ENCODE measurements around the gene ZFAND3.

ZFAND3 gene

DNA sequence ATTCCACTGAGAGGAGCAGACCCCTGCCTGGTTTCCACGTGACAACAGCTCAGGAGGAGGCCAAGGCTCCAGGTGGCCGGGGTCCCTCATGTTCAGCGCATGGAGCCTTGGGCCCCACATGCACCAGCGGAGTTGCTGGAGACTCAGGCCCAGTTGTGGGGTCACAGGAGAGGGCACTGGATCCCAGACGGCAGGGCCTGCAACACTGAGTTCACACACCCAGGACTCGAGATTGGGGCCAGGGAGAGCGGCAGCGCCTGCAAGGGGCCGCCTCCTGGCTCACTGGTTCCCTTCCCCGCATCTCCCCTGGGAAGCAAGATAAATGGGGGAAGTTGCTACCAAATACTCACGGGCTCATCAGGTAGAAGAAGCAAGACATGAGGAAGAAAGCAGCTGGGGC is 348.1 kb downstream of the ZFAND3 start:
- POLR2A ChIA-PET = no interaction called here
- no peak for DNase-seq (ENCODE audit: extremely low spot score)
- no peak for TF ChIP-seq CTBP1 (IDR thresholded peaks at IDR 0.05; ENCODE audit: borderline replicate concordance)
- no peak for TF ChIP-seq SP1 (IDR thresholded peaks at IDR 0.05)
- TF ChIP-seq HDGF (IDR thresholded peaks at IDR 0.05; ENCODE audit: borderline replicate concordance) = no peak
- no peak for TF ChIP-seq ELF4 (IDR thresholded peaks at IDR 0.05)
- TF ChIP-seq LEF1 (IDR thresholded peaks at IDR 0.05; ENCODE audit: borderline replicate concordance) = no peak
- no peak for TF ChIP-seq ZNF384 (IDR thresholded peaks at IDR 0.05)
- TF ChIP-seq SUZ12 (IDR thresholded peaks at IDR 0.05) = no peak
- TF ChIP-seq ARNT (IDR thresholded peaks at IDR 0.05) = no peak
- no peak for TF ChIP-seq NFRKB (IDR thresholded peaks at IDR 0.05)
- TF ChIP-seq, protein P1, sequence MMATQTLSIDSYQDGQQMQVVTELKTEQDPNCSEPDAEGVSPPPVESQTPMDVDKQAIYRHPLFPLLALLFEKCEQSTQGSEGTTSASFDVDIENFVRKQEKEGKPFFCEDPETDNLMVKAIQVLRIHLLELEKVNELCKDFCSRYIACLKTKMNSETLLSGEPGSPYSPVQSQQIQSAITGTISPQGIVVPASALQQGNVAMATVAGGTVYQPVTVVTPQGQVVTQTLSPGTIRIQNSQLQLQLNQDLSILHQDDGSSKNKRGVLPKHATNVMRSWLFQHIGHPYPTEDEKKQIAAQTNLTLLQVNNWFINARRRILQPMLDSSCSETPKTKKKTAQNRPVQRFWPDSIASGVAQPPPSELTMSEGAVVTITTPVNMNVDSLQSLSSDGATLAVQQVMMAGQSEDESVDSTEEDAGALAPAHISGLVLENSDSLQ (IDR thresholded peaks at IDR 0.05) = no peak
- no peak for TF ChIP-seq FOXK2 (IDR thresholded peaks at IDR 0.05)
- no peak for TF ChIP-seq FOXM1 (IDR thresholded peaks at IDR 0.05; ENCODE audit: borderline replicate concordance)
- no peak for TF ChIP-seq TARDBP (IDR thresholded peaks at IDR 0.05)
- TF ChIP-seq L3MBTL2 (conservative IDR thresholded peaks at IDR 0.05) = no peak
- TF ChIP-seq BHLHE40 (IDR thresholded peaks at IDR 0.05; ENCODE audit: borderline replicate concordance) = no peak
- no peak for TF ChIP-seq FOXA1 (IDR thresholded peaks at IDR 0.05)
- CTCF ChIA-PET = no interaction called here

DNA sequence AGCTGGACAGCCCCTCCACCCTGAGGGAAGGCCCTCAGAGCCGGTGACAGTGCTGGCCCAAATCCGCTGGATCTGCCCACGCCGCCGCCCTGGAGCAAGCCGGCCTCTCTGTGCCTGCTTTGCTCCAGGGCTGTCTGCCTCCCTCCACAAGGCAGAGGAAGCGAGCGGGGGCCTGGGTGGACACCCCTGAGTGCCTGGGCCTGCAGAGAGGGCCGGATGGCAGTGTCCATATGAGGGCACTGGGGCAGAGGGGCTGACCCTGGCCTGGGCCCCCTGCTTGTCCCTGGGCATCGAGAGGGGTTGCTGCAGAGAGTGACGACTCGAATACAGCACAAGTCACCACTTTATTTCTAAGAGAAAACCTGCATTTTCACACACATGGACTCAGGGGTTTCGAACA is 348.6 kb downstream of the ZFAND3 start:
- TF ChIP-seq, protein P1 (IDR thresholded peaks at IDR 0.05) = no peak
- TF ChIP-seq ARNT (IDR thresholded peaks at IDR 0.05) (no peak), ZNF384 (IDR thresholded peaks at IDR 0.05) (no peak), LEF1 (IDR thresholded peaks at IDR 0.05; ENCODE audit: borderline replicate concordance) (no peak), ELF4 (IDR thresholded peaks at IDR 0.05) (no peak), NFRKB (IDR thresholded peaks at IDR 0.05) (no peak), BHLHE40 (IDR thresholded peaks at IDR 0.05; ENCODE audit: borderline replicate concordance) (no peak), CTBP1 (IDR thresholded peaks at IDR 0.05; ENCODE audit: borderline replicate concordance) (no peak), FOXK2 (IDR thresholded peaks at IDR 0.05) (no peak), SUZ12 (IDR thresholded peaks at IDR 0.05) (no peak), HDGF (IDR thresholded peaks at IDR 0.05; ENCODE audit: borderline replicate concordance) (no peak), FOXM1 (IDR thresholded peaks at IDR 0.05; ENCODE audit: borderline replicate concordance) (no peak), TARDBP (IDR thresholded peaks at IDR 0.05) (no peak), SP1 (IDR thresholded peaks at IDR 0.05) (no peak), L3MBTL2 (conservative IDR thresholded peaks at IDR 0.05) (no peak), FOXA1 (IDR thresholded peaks at IDR 0.05) (no peak)
- ChIA-PET POLR2A (no interaction called here), CTCF (no interaction called here)
- no peak for DNase-seq (ENCODE audit: extremely low spot score)

DNA sequence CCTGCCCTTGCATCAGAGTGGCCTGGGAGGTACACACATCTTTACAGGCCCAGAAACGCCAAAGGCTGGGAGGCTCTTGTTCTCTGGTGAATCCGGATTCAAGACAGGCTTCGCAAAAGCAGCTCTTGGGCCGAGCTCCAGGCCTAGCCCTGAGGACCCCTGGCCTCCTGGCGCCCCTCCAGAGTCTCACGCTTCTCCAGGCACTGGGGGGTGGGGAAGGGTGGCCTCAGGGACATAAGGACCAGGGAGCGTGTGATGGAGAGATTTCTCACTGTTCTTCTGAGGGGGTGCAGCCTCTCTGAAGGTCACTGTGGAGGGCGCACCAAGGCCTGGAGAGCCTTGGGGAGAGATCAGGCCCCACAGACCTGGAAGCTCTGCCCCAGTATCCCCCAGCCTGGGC is 349.2 kb downstream of the ZFAND3 start:
- ChIA-PET POLR2A (no interaction called here), CTCF (no interaction called here)

DNA sequence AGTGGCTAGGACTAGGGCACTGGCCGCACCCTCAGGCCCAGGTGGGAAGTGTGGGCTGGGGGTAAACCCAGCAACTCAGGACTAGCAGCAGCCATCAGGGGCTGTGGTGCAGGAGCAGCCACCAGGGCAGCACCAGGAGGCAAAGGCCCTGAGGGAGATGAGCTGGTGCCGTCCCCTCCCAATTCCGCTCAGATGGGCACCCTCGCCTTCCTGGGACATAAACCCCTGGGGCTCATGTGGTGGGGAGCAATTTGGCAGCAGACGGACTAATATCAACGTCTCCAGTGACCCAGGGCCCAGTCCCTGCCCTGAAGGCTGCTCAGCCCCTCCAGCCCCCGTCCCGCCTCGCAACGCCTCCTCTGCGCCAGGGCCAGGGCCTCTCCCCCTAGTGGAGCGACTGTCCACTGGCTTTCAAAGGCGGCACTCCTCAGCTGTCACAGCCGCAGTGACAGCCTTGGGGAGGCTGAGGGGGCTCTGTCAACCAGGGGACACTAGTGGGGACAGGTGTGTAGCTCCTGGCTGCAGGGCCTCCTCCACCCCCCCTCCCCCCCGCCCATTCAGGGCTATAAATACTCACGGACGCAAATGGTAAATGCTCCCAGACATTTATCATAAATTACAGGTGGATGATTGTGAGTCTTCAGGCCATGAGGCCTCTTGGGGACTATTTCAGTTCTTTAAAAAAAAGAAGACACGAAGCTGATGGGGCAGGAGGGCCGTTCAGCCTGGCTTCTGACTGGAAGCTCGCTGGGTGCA is 349.9 kb downstream of the ZFAND3 start:
- no peak for TF ChIP-seq CTBP1 (IDR thresholded peaks at IDR 0.05; ENCODE audit: borderline replicate concordance)
- no peak for TF ChIP-seq TARDBP (IDR thresholded peaks at IDR 0.05)
- TF ChIP-seq FOXA1 (IDR thresholded peaks at IDR 0.05) = no peak
- no peak for TF ChIP-seq ELF4 (IDR thresholded peaks at IDR 0.05)
- POLR2A ChIA-PET = no interaction called here
- DNase-seq (ENCODE audit: extremely low spot score) = no peak
- CTCF ChIA-PET = no interaction called here

More for the DNA sequence above, 349.2 kb downstream of the ZFAND3 start:
- DNase-seq (ENCODE audit: extremely low spot score) = no peak
- TF ChIP-seq SUZ12 (IDR thresholded peaks at IDR 0.05) = no peak
- no peak for TF ChIP-seq HDGF (IDR thresholded peaks at IDR 0.05; ENCODE audit: borderline replicate concordance)
- no peak for TF ChIP-seq FOXA1 (IDR thresholded peaks at IDR 0.05)
- no peak for TF ChIP-seq NFRKB (IDR thresholded peaks at IDR 0.05)

DNA sequence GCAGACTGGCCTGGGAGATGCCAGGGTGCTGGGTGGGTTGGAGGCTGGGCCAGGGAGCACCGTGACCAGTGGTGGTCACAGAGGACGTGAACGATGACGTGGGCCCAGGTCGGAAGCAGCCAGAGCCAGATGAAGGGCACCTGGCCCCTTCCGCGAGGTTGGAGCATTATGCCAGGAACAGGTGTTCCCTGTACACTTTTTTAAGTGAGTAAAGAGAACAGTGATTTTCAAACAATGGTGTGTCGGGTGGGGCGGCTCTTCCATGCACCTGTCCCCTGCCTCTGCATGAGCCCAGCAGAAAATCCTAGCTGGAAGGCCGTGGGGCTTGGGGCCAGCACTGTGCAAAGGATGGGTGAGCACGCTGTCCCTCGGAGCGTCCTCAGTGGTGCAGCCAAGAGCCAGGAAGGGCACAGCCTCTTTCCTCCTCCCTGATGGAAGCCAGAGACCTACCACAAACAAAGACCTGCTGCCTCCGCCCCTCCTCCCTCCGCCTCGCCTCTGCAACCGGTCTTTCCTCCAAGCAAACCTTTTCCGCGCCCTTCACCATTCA is 350.5 kb downstream of the ZFAND3 start:
- ChIA-PET CTCF (no interaction called here), POLR2A (no interaction called here)
- TF ChIP-seq ZNF384 (IDR thresholded peaks at IDR 0.05) (no peak), TARDBP (IDR thresholded peaks at IDR 0.05) (no peak), ARNT (IDR thresholded peaks at IDR 0.05) (no peak), NFRKB (IDR thresholded peaks at IDR 0.05) (no peak), FOXA1 (IDR thresholded peaks at IDR 0.05) (no peak), FOXK2 (IDR thresholded peaks at IDR 0.05) (no peak), SUZ12 (IDR thresholded peaks at IDR 0.05) (no peak), SP1 (IDR thresholded peaks at IDR 0.05) (no peak), BHLHE40 (IDR thresholded peaks at IDR 0.05; ENCODE audit: borderline replicate concordance) (no peak), HDGF (IDR thresholded peaks at IDR 0.05; ENCODE audit: borderline replicate concordance) (no peak), FOXM1 (IDR thresholded peaks at IDR 0.05; ENCODE audit: borderline replicate concordance) (no peak), ELF4 (IDR thresholded peaks at IDR 0.05) (no peak), L3MBTL2 (conservative IDR thresholded peaks at IDR 0.05) (no peak), LEF1 (IDR thresholded peaks at IDR 0.05; ENCODE audit: borderline replicate concordance) (no peak), CTBP1 (IDR thresholded peaks at IDR 0.05; ENCODE audit: borderline replicate concordance) (no peak)
- TF ChIP-seq, protein P1 (IDR thresholded peaks at IDR 0.05) = no peak
- no peak for DNase-seq (ENCODE audit: extremely low spot score)
